ENCODE data around the gene SCNN1A.

Gene SCNN1A

GRCh38 chr12:6382982-6383381 lies 7.6 kb upstream of the SCNN1A start:
- no peak for TF ChIP-seq CTCF (IDR thresholded peaks at IDR 0.05; ENCODE audit: insufficient read depth, low read length, missing control alignments)
- POLR2A ChIA-PET = interaction anchor here (1.0 to 1.7 kb wide), 5 partner anchors 9 to 50 kb away, joined by 3 to 13 read pairs (median 8); no protein-coding TSS in a partner anchor
- no peak for DNase-seq (ENCODE audit: low read depth, low spot score)
- CTCF ChIA-PET = interaction anchor here (1.1 to 2.2 kb wide), 7 partner anchors 9 to 96 kb away, joined by 3 to 11 read pairs (median 4); no protein-coding TSS in a partner anchor
- H3K4me3 ChIP-seq (ENCODE audit: low read depth, low read length) = no peak overlapping the region

- H3K4me3 ChIP-seq (ENCODE audit: low read depth, low read length) = no peak overlapping the region
- DNase-seq (ENCODE audit: low read depth, low spot score) = no peak
- TF ChIP-seq CTCF (IDR thresholded peaks at IDR 0.05; ENCODE audit: insufficient read depth, low read length, missing control alignments) = no peak
- ChIA-PET POLR2A (no interaction called here), CTCF (interaction anchor here (1.1 to 2.2 kb wide), 4 partner anchors 8 to 56 kb away, joined by 4 to 11 read pairs (median 4); no protein-coding TSS in a partner anchor)
These were observed 7.0 kb upstream of the SCNN1A start for GRCh38 chr12:6382371-6382770.

- no peak overlapping the region for H3K4me3 ChIP-seq (ENCODE audit: low read depth, low read length)
- no peak for TF ChIP-seq CTCF (IDR thresholded peaks at IDR 0.05; ENCODE audit: insufficient read depth, low read length, missing control alignments)
- peak; percentile 14 for DNase-seq (ENCODE audit: low read depth, low spot score)
- ChIA-PET CTCF (interaction anchor here (1.3 kb wide), 2 partner anchors 14 to 88 kb away, joined by 4 to 5 read pairs; no protein-coding TSS in a partner anchor), POLR2A (no interaction called here)
These were observed 5.1 kb upstream of the SCNN1A start for GRCh38 chr12:6380141-6381121.

- CTCF ChIA-PET = interaction anchor here (1.5 to 1.7 kb wide), 2 partner anchors 11 to 57 kb away, joined by 3 read pairs; no protein-coding TSS in a partner anchor
- POLR2A ChIA-PET = no interaction called here
- H3K4me3 ChIP-seq (ENCODE audit: low read depth, low read length) = no peak overlapping the region
- no peak for DNase-seq (ENCODE audit: low read depth, low spot score)
- no peak for TF ChIP-seq CTCF (IDR thresholded peaks at IDR 0.05; ENCODE audit: insufficient read depth, low read length, missing control alignments)
These were observed 3.5 kb upstream of the SCNN1A start for GRCh38 chr12:6378709-6379472.

- POLR2A ChIA-PET = interaction anchor here (1.4 kb wide), 1 partner anchor 42 kb away, joined by 3 read pairs; no protein-coding TSS in a partner anchor
- DNase-seq (ENCODE audit: low read depth, low spot score) = no peak
- no peak overlapping the region for H3K4me3 ChIP-seq (ENCODE audit: low read depth, low read length)
- TF ChIP-seq CTCF (IDR thresholded peaks at IDR 0.05; ENCODE audit: insufficient read depth, low read length, missing control alignments) = no peak
- CTCF ChIA-PET = interaction anchor here (0.7 to 1.3 kb wide), 3 partner anchors 15 to 87 kb away, joined by 3 to 5 read pairs (median 3); no protein-coding TSS in a partner anchor
These were observed 2.3 kb upstream of the SCNN1A start for GRCh38 chr12:6377667-6377994.
